H1 (cell line): ENCODE results near the gene CDC26. TPM values are rescaled to one million over a fixed set of nuclear protein-coding genes. Genes with fewer than 3 reads are reported as not detected.

Source experiments
- ASH2L ChIP-seq: fragments of 200-600, 300-600 bp; sonication (generic); IDR thresholded peaks from one replicate; pipeline ENCODE4 v1.7.1; 2017; ENCODE audit warnings: low read length
- BCL11A ChIP-seq, 2 experiments: IDR thresholded peaks; one replicate each; pipeline ENCODE4 v1.6.1; 2011; ENCODE audit warnings: low read depth in 2 of 2, low read length in 2 of 2, mild to moderate bottlenecking in 2 of 2
- CEBPB ChIP-seq: IDR thresholded peaks from 2 replicates; pipeline ENCODE4 v1.6.1; 2012; ENCODE audit warnings: low read depth, low read length
- GTF2F1 ChIP-seq: IDR thresholded peaks from 2 replicates; pipeline ENCODE4 v1.6.1; 2012; ENCODE audit warnings: low read depth, low read length, improper control_type of control experiment, borderline replicate concordance
- JUND ChIP-seq: IDR thresholded peaks from 2 replicates; pipeline ENCODE4 v1.6.1; 2011; ENCODE audit warnings: mild to moderate bottlenecking, improper control_type of control experiment, low read length
- RFX5 ChIP-seq: IDR thresholded peaks from 2 replicates; pipeline ENCODE4 v1.6.1; 2011; ENCODE audit warnings: low read depth, low read length, improper control_type of control experiment, borderline replicate concordance
- RNF2 ChIP-seq: fragments of 200-900, 300-1000 bp; sonication (generic); IDR thresholded peaks from 2 replicates; pipeline ENCODE4 v1.7.1; 2016; ENCODE audit warnings: borderline replicate concordance, low read depth, mild to moderate bottlenecking, antibody characterized with exemption, low read length; ENCODE audit not compliant: poor library complexity, severe bottlenecking; ENCODE audit errors: missing control alignments
- TCF12 ChIP-seq: IDR thresholded peaks from 2 replicates; pipeline ENCODE4 v1.6.1; 2011; ENCODE audit warnings: low read depth, mild to moderate bottlenecking, low read length
- polyA plus RNA-seq, 7 experiments: library from polyadenylated mRNA; depleted of rRNA in 3 of 7; stranded (reverse) in 5 of 7; unstranded in 2 of 7; fragments of >200 nt in 5 of 7; fragments of 200-250 nt in 2 of 7; gene quantifications; 1 replicate in 5 of 7; 2 replicates in 1 of 7; 4 replicates in 1 of 7; pipeline versions ENCODE4 v1.2.1 to v1.2.3, GENCODE V29; 2011 to 2013; ENCODE audit warnings: missing spikeins in 2 of 7, mixed read lengths in 2 of 7
- total RNA-seq: library from RNA; stranded (reverse); fragmentation: NEBNext Ultra II Directional; extraction: Animal tissue kit (Norgen Biotek cat#: 25700); gene quantifications from 2 replicates; pipeline ENCODE4 v1.2.1, GENCODE V29; 2021
- TF ChIP-seq, protein P1 (sequence below): fragments of 300-600 bp; sonication (generic); IDR thresholded peaks from 2 replicates; pipeline ENCODE4 v1.7.1; 2012; ENCODE audit warnings: low read length, moderate library complexity, mild to moderate bottlenecking, inconsistent platforms; ENCODE audit not compliant: insufficient replicate concordance

Gene CDC26
- total and polyA plus RNA-seq, 2 of the 8 experiments (the other 6 are each of a cell fraction or from before 2014, with no cell fraction given), result 31.5 to 41.9 TPM

DNA sequence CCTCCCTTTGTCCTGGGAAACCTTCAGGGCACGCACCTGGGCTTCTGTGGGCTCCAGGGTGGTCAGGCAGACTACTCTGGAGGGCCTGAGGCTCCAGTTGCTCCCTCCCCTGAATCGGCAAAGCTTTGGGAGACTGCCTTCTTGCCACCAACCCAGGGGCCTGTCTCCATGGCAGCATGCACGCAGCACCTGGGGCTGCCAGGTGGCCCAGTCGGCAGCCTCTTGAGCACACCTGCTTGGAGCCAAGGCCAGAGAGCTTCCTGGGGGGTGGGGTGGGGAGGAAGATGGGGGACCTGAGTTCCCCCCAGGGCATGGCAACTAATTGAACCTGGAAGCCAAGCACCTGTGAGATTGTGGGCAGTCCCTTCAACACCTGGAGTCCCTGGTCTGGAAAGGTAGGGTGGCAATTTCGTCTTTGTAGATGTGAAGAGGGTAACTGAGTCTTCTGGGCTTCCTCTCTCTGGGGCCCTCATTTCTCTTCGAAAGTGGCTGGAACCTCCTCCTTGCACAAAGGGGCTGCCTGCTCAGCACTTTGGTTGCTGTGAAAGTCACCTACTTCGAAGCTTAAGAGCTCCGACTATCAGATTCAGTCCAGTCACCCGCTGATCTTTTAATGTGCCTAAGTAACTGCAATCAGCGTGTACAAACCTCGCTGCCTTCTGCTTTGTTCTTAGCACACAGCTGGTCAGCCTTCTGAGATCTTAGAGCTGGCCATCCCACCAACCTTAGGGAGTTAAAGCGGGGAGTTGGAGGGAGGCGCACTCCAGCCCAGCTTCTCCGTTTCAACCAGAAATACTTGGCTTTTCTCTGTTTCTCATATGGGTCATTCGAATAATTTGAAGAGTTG, 23.8 kb upstream of the CDC26 start (continued):
- TF ChIP-seq RFX5, result no peak
- no peak for TF ChIP-seq CEBPB
- TF ChIP-seq JUND, result no peak
- TF ChIP-seq, protein P1, sequence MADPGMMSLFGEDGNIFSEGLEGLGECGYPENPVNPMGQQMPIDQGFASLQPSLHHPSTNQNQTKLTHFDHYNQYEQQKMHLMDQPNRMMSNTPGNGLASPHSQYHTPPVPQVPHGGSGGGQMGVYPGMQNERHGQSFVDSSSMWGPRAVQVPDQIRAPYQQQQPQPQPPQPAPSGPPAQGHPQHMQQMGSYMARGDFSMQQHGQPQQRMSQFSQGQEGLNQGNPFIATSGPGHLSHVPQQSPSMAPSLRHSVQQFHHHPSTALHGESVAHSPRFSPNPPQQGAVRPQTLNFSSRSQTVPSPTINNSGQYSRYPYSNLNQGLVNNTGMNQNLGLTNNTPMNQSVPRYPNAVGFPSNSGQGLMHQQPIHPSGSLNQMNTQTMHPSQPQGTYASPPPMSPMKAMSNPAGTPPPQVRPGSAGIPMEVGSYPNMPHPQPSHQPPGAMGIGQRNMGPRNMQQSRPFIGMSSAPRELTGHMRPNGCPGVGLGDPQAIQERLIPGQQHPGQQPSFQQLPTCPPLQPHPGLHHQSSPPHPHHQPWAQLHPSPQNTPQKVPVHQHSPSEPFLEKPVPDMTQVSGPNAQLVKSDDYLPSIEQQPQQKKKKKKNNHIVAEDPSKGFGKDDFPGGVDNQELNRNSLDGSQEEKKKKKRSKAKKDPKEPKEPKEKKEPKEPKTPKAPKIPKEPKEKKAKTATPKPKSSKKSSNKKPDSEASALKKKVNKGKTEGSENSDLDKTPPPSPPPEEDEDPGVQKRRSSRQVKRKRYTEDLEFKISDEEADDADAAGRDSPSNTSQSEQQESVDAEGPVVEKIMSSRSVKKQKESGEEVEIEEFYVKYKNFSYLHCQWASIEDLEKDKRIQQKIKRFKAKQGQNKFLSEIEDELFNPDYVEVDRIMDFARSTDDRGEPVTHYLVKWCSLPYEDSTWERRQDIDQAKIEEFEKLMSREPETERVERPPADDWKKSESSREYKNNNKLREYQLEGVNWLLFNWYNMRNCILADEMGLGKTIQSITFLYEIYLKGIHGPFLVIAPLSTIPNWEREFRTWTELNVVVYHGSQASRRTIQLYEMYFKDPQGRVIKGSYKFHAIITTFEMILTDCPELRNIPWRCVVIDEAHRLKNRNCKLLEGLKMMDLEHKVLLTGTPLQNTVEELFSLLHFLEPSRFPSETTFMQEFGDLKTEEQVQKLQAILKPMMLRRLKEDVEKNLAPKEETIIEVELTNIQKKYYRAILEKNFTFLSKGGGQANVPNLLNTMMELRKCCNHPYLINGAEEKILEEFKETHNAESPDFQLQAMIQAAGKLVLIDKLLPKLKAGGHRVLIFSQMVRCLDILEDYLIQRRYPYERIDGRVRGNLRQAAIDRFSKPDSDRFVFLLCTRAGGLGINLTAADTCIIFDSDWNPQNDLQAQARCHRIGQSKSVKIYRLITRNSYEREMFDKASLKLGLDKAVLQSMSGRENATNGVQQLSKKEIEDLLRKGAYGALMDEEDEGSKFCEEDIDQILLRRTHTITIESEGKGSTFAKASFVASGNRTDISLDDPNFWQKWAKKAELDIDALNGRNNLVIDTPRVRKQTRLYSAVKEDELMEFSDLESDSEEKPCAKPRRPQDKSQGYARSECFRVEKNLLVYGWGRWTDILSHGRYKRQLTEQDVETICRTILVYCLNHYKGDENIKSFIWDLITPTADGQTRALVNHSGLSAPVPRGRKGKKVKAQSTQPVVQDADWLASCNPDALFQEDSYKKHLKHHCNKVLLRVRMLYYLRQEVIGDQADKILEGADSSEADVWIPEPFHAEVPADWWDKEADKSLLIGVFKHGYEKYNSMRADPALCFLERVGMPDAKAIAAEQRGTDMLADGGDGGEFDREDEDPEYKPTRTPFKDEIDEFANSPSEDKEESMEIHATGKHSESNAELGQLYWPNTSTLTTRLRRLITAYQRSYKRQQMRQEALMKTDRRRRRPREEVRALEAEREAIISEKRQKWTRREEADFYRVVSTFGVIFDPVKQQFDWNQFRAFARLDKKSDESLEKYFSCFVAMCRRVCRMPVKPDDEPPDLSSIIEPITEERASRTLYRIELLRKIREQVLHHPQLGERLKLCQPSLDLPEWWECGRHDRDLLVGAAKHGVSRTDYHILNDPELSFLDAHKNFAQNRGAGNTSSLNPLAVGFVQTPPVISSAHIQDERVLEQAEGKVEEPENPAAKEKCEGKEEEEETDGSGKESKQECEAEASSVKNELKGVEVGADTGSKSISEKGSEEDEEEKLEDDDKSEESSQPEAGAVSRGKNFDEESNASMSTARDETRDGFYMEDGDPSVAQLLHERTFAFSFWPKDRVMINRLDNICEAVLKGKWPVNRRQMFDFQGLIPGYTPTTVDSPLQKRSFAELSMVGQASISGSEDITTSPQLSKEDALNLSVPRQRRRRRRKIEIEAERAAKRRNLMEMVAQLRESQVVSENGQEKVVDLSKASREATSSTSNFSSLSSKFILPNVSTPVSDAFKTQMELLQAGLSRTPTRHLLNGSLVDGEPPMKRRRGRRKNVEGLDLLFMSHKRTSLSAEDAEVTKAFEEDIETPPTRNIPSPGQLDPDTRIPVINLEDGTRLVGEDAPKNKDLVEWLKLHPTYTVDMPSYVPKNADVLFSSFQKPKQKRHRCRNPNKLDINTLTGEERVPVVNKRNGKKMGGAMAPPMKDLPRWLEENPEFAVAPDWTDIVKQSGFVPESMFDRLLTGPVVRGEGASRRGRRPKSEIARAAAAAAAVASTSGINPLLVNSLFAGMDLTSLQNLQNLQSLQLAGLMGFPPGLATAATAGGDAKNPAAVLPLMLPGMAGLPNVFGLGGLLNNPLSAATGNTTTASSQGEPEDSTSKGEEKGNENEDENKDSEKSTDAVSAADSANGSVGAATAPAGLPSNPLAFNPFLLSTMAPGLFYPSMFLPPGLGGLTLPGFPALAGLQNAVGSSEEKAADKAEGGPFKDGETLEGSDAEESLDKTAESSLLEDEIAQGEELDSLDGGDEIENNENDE, result no peak
- no peak for TF ChIP-seq RNF2
- no peak for TF ChIP-seq ASH2L
- TF ChIP-seq BCL11A (IDR thresholded peaks at IDR 0.05; ENCODE audit: low read depth in 2 of 2, low read length in 2 of 2), result no peak
- no peak for TF ChIP-seq GTF2F1
- TF ChIP-seq TCF12, result no peak
